HUES6 (cell line): Measurements from ENCODE around the gene MBOAT7.
A peak's percentile ranks its signal among the peaks of the same experiment; 100 is the strongest.

Experiments used
- H3K27ac ChIP-seq: 2 replicates; pipeline ENCODE4 v1.7.0; 2013; ENCODE audit warnings: low read depth, mild to moderate bottlenecking, low read length, inconsistent platforms
- H3K27me3 ChIP-seq: 2 replicates; pipeline ENCODE4 v1.6.1; 2013; ENCODE audit warnings: low read length; ENCODE audit not compliant: control insufficient read depth, insufficient read depth
- H3K36me3 ChIP-seq: 2 replicates; pipeline ENCODE4 v1.6.1; 2013; ENCODE audit warnings: low read length; ENCODE audit not compliant: control insufficient read depth, insufficient read depth
- H3K4me1 ChIP-seq: 2 replicates; pipeline ENCODE4 v1.6.1; 2013; ENCODE audit warnings: low read length; ENCODE audit not compliant: control insufficient read depth, insufficient read depth
- H3K4me3 ChIP-seq: 2 replicates; pipeline ENCODE4 v1.5.1; 2013; ENCODE audit warnings: low read depth, low read length
- H3K9ac ChIP-seq: one replicate; pipeline ENCODE4 v1.6.1; 2013; ENCODE audit warnings: mild to moderate bottlenecking, low read length
- H3K9me3 ChIP-seq: 2 replicates; pipeline ENCODE4 v1.6.1; 2013; ENCODE audit warnings: low read depth, low read length; ENCODE audit not compliant: control insufficient read depth, insufficient read depth

Gene MBOAT7

GRCh38 chr19:54148158-54148557 lies 41.2 kb downstream of the MBOAT7 start:
- H3K36me3 ChIP-seq: peaks cover 97% of the 10 kb centered on the region

GRCh38 chr19:54147676-54148075 lies 41.7 kb downstream of the MBOAT7 start:
- no peaks in the 10 kb centered on the region for H3K9me3 ChIP-seq
- H3K27ac ChIP-seq: no peak overlapping the region
- H3K4me3 ChIP-seq: no peak overlapping the region
- no peaks in the 10 kb centered on the region for H3K4me1 ChIP-seq
- H3K27me3 ChIP-seq: no peaks in the 10 kb centered on the region
- peaks cover 97% of the 10 kb centered on the region for H3K36me3 ChIP-seq
- H3K9ac ChIP-seq: no peak overlapping the region

More at GRCh38 chr19:54148158-54148557, 41.2 kb downstream of the MBOAT7 start:
- Histone ChIP-seq H3K9me3 (no peaks in the 10 kb centered on the region), H3K9ac (no peak overlapping the region), H3K27me3 (no peaks in the 10 kb centered on the region), H3K4me1 (no peaks in the 10 kb centered on the region), H3K4me3 (no peak overlapping the region), H3K27ac (no peak overlapping the region)

GRCh38 chr19:54145541-54146158 lies 43.7 kb downstream of the MBOAT7 start:
- Histone ChIP-seq H3K9ac (no peak overlapping the region), H3K36me3 (peaks cover 99% of the 10 kb centered on the region), H3K4me1 (no peaks in the 10 kb centered on the region), H3K4me3 (no peak overlapping the region), H3K27me3 (no peaks in the 10 kb centered on the region), H3K9me3 (no peaks in the 10 kb centered on the region), H3K27ac (no peak overlapping the region)

- peaks cover 86% of the 10 kb centered on the region for H3K36me3 ChIP-seq
Observed at GRCh38 chr19:54142166-54142780, 47.1 kb downstream of the MBOAT7 start.

GRCh38 chr19:54141356-54141755 lies 48.0 kb downstream of the MBOAT7 start:
- Histone ChIP-seq H3K4me1 (peaks cover 4% of the 10 kb centered on the region; the same call in 1 of the 2 replicates), H3K9me3 (no peaks in the 10 kb centered on the region), H3K27ac (no peak overlapping the region), H3K36me3 (peaks cover 76% of the 10 kb centered on the region), H3K9ac (no peak overlapping the region), H3K4me3 (no peak overlapping the region), H3K27me3 (no peaks in the 10 kb centered on the region)

More at GRCh38 chr19:54142166-54142780, 47.1 kb downstream of the MBOAT7 start:
- Histone ChIP-seq H3K4me3 (no peak overlapping the region), H3K27me3 (no peaks in the 10 kb centered on the region), H3K4me1 (peaks cover 4% of the 10 kb centered on the region; the same call in 1 of the 2 replicates), H3K9me3 (no peaks in the 10 kb centered on the region), H3K27ac (no peak overlapping the region), H3K9ac (no peak overlapping the region)

- no peak overlapping the region; the same call in 1 of the 2 replicates for H3K27ac ChIP-seq
- peaks cover 50% of the 10 kb centered on the region for H3K36me3 ChIP-seq
- H3K4me3 ChIP-seq: peak overlapping the region; percentile 71
- peak overlapping the region; percentile 93 for H3K9ac ChIP-seq
- H3K9me3 ChIP-seq: no peaks in the 10 kb centered on the region
- H3K4me1 ChIP-seq: peaks cover 9% of the 10 kb centered on the region; the same call in 1 of the 2 replicates
- no peaks in the 10 kb centered on the region for H3K27me3 ChIP-seq
Observed at GRCh38 chr19:54138489-54139256, 50.7 kb downstream of the MBOAT7 start.

GRCh38 chr19:54137699-54138488 lies 51.5 kb downstream of the MBOAT7 start, which contains the start of gene CNOT3:
TSS of gene CNOT3 (plus strand) at chr19:54137762. CDS start at chr19:54142979, 5,217 bp downstream.
- peak within 1 kb of the TSS; percentile 99 for H3K27ac ChIP-seq

GRCh38 chr19:54136864-54137698 lies 52.3 kb downstream of the MBOAT7 start:
- H3K4me3 ChIP-seq: peak overlapping the region; percentile 71
- H3K27me3 ChIP-seq: no peaks in the 10 kb centered on the region
- peaks cover 9% of the 10 kb centered on the region; the same call in 1 of the 2 replicates for H3K4me1 ChIP-seq
- H3K9ac ChIP-seq: peak overlapping the region; percentile 93
- H3K27ac ChIP-seq: no peak overlapping the region; the same call in 1 of the 2 replicates
- peaks cover 39% of the 10 kb centered on the region for H3K36me3 ChIP-seq
- no peaks in the 10 kb centered on the region for H3K9me3 ChIP-seq

More at GRCh38 chr19:54137699-54138488, 51.5 kb downstream of the MBOAT7 start, which contains the start of gene CNOT3:
- peak within 1 kb of the TSS; percentile 93 for H3K9ac ChIP-seq
- no peaks in the 10 kb centered on the region for H3K9me3 ChIP-seq
- no peaks in the 10 kb centered on the region for H3K27me3 ChIP-seq
- peaks cover 46% of the 10 kb centered on the region for H3K36me3 ChIP-seq
- peaks cover 9% of the 10 kb centered on the region; the same call in 1 of the 2 replicates for H3K4me1 ChIP-seq
- peak within 1 kb of the TSS; percentile 71 for H3K4me3 ChIP-seq

GRCh38 chr19:54136086-54136863 lies 53.1 kb downstream of the MBOAT7 start:
- H3K27ac ChIP-seq: no peak overlapping the region; the same call in 1 of the 2 replicates

More at GRCh38 chr19:54136086-54136863, 53.1 kb downstream of the MBOAT7 start:
- Histone ChIP-seq H3K4me1 (peaks cover 9% of the 10 kb centered on the region; the same call in 1 of the 2 replicates), H3K27me3 (no peaks in the 10 kb centered on the region), H3K9me3 (no peaks in the 10 kb centered on the region), H3K36me3 (peaks cover 39% of the 10 kb centered on the region), H3K4me3 (peak overlapping the region; percentile 66), H3K9ac (peak overlapping the region; percentile 48)
